Measurements from ENCODE around the gene TMEM238. TPM values are rescaled to one million over a fixed set of nuclear protein-coding genes. Genes with fewer than 3 reads are reported as not detected.

Gene TMEM238
- total RNA-seq: 10 to 100 TPM in 3 of 4 donors, 1 to 10 TPM in 1; 6.3 to 37.1 (median 29.3) TPM

- Histone ChIP-seq H3K9me3 (no peaks in the 10 kb centered on the region), H3K36me3 (peaks cover 23% of the 10 kb centered on the region), H3K27ac (peak within 1 kb of the TSS; percentile 81), H3K4me3 (peak within 1 kb of the TSS; percentile 87), H3K4me1 (peaks cover 47% of the 10 kb centered on the region), H3K27me3 (no peaks in the 10 kb centered on the region)
- no peak for DNase-seq (ENCODE audit: low spot score in 2 of 2)
- 40% methylated on average over 5 of the region's 72 CpGs for WGBS
- no peak for TF ChIP-seq POLR2A (IDR thresholded peaks at IDR 0.05)
- no peak for TF ChIP-seq POLR2AphosphoS5 (IDR thresholded peaks at IDR 0.05)
- TF ChIP-seq, protein P1, sequence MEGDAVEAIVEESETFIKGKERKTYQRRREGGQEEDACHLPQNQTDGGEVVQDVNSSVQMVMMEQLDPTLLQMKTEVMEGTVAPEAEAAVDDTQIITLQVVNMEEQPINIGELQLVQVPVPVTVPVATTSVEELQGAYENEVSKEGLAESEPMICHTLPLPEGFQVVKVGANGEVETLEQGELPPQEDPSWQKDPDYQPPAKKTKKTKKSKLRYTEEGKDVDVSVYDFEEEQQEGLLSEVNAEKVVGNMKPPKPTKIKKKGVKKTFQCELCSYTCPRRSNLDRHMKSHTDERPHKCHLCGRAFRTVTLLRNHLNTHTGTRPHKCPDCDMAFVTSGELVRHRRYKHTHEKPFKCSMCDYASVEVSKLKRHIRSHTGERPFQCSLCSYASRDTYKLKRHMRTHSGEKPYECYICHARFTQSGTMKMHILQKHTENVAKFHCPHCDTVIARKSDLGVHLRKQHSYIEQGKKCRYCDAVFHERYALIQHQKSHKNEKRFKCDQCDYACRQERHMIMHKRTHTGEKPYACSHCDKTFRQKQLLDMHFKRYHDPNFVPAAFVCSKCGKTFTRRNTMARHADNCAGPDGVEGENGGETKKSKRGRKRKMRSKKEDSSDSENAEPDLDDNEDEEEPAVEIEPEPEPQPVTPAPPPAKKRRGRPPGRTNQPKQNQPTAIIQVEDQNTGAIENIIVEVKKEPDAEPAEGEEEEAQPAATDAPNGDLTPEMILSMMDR (IDR thresholded peaks at IDR 0.05): no peak
- TF ChIP-seq EP300 (IDR thresholded peaks at IDR 0.05): no peak
Measured at GRCh38 chr19:55384131-55384919, at the start of gene TMEM238. Gene TMEM238, minus strand, starts transcription at chr19:55384292. Its CDS starts 33 bp downstream, at chr19:55384259.

GRCh38 chr19:55433292-55433691, 49.2 kb upstream of the TMEM238 start:
- TF ChIP-seq, protein P1 (IDR thresholded peaks at IDR 0.05): no peak
- TF ChIP-seq POLR2A (IDR thresholded peaks at IDR 0.05): no peak
- no peak for TF ChIP-seq POLR2AphosphoS5 (IDR thresholded peaks at IDR 0.05)
- no peak for TF ChIP-seq EP300 (IDR thresholded peaks at IDR 0.05)
- H3K9me3 ChIP-seq: no peaks in the 10 kb centered on the region

GRCh38 chr19:55432241-55432959, 48.3 kb upstream of the TMEM238 start:
- DNase-seq (ENCODE audit: low spot score in 2 of 2): no peak

More at GRCh38 chr19:55433292-55433691, 49.2 kb upstream of the TMEM238 start:
- Histone ChIP-seq H3K27me3 (peaks cover 78% of the 10 kb centered on the region), H3K27ac (no peak overlapping the region), H3K4me3 (no peak overlapping the region), H3K4me1 (peaks cover 4% of the 10 kb centered on the region), H3K36me3 (no peaks in the 10 kb centered on the region)
- WGBS: no CpG with 5 or more reads among the region's 48 CpGs
- no peak for DNase-seq (ENCODE audit: low spot score in 2 of 2)

DNA sequence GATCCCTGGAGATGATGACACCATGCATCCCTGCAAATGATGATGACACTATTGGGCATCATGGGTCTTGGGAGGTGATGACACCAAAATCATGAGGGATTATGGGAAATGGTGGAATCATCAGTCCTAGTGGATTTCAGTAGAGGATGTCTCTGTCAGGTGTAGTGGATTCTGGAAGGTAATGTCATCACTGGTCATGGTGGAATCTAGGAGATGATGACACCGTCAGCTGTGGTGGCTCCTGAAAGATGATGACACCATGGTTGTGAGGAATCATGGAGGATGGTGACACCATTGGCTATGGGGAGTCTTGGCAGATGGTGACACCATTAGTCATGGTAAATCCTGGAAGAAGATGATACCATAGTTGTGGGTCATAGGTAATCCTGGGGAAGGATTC, 47.1 kb upstream of the TMEM238 start:
- H3K4me3 ChIP-seq: no peak overlapping the region
- peaks cover 63% of the 10 kb centered on the region for H3K27me3 ChIP-seq
- no peaks in the 10 kb centered on the region for H3K9me3 ChIP-seq
- peaks cover 4% of the 10 kb centered on the region for H3K4me1 ChIP-seq
- TF ChIP-seq, protein P1 (IDR thresholded peaks at IDR 0.05): no peak
- no peak for TF ChIP-seq POLR2A (IDR thresholded peaks at IDR 0.05)
- no peak for TF ChIP-seq POLR2AphosphoS5 (IDR thresholded peaks at IDR 0.05)
- TF ChIP-seq EP300 (IDR thresholded peaks at IDR 0.05): no peak
- no peaks in the 10 kb centered on the region for H3K36me3 ChIP-seq
- no peak for DNase-seq (ENCODE audit: low spot score in 2 of 2)
- no peak overlapping the region for H3K27ac ChIP-seq
- WGBS: 83% methylated on average over 1 of the region's 1 CpG

More at GRCh38 chr19:55432241-55432959, 48.3 kb upstream of the TMEM238 start:
- Histone ChIP-seq H3K9me3 (no peaks in the 10 kb centered on the region), H3K36me3 (no peaks in the 10 kb centered on the region), H3K4me3 (no peak overlapping the region), H3K4me1 (peaks cover 4% of the 10 kb centered on the region), H3K27me3 (peaks cover 73% of the 10 kb centered on the region), H3K27ac (no peak overlapping the region)
- TF ChIP-seq, protein P1 (IDR thresholded peaks at IDR 0.05): no peak
- TF ChIP-seq EP300 (IDR thresholded peaks at IDR 0.05): no peak
- TF ChIP-seq POLR2AphosphoS5 (IDR thresholded peaks at IDR 0.05): no peak
- TF ChIP-seq POLR2A (IDR thresholded peaks at IDR 0.05): no peak
- WGBS: 87% methylated on average over 12 of the region's 14 CpGs

DNA sequence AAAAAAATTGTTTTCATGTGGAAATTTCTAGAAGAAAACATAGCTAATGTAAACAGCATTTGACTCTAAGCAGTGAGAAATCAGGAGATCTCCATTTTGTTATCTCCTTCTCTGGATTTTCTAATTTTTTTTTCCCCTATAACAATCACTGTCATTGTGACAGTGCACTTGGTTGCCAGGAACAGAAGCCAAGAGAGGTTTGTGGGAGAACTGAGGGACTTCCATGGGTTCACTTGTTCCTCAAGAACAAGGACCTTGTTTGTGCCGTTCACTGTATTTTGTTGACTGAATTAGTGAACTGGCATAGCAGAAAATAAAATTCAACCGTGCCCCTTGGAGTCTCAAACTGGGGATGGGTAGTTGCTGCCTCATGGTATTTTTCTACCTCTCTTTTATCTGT, 42.0 kb upstream of the TMEM238 start:
- H3K9me3 ChIP-seq: no peaks in the 10 kb centered on the region
- TF ChIP-seq, protein P1 (IDR thresholded peaks at IDR 0.05): no peak
- TF ChIP-seq POLR2A (IDR thresholded peaks at IDR 0.05): no peak
- TF ChIP-seq EP300 (IDR thresholded peaks at IDR 0.05): no peak
- no peak for TF ChIP-seq POLR2AphosphoS5 (IDR thresholded peaks at IDR 0.05)
- no peak overlapping the region for H3K27ac ChIP-seq
- H3K36me3 ChIP-seq: no peaks in the 10 kb centered on the region
- H3K4me3 ChIP-seq: no peak overlapping the region
- no peak for DNase-seq (ENCODE audit: low spot score in 2 of 2)
- 79% methylated on average over 2 of the region's 2 CpGs for WGBS
- peaks cover 3% of the 10 kb centered on the region for H3K4me1 ChIP-seq
- peaks cover 40% of the 10 kb centered on the region for H3K27me3 ChIP-seq
